A549 (cell line): ENCODE data around the gene NMRAL1. TPM values are rescaled to one million over a fixed set of nuclear protein-coding genes. Genes with fewer than 3 reads are reported as not detected.

Experiments used
- BCL3 ChIP-seq: fragments of >200 bp; sonication (Bioruptor Twin); formaldehyde crosslinking; IDR thresholded peaks from 3 replicates; pipeline ENCODE4 v1.6.1; 2016
- EHF ChIP-seq: fragments of 250-450 bp; sonication (Bioruptor Pico); IDR thresholded peaks from 2 replicates; pipeline ENCODE4 v1.5.0; 2020; ENCODE audit warnings: mild to moderate bottlenecking
- FOXS1 ChIP-seq: fragments of 250-450 bp; sonication (Bioruptor Pico); IDR thresholded peaks from 2 replicates; pipeline ENCODE4 v1.5.0; 2020; ENCODE audit warnings: mild to moderate bottlenecking, moderate library complexity
- HES2 ChIP-seq: fragments of >200 bp; sonication (Bioruptor Twin); formaldehyde crosslinking; IDR thresholded peaks from 2 replicates; pipeline ENCODE4 v1.6.1; 2016
- NPAS2 ChIP-seq: fragments of 250-450 bp; sonication (Bioruptor Pico); IDR thresholded peaks from 2 replicates; pipeline ENCODE4 v1.8.0; 2022; ENCODE audit warnings: mild to moderate bottlenecking, moderate library complexity, borderline replicate concordance
- RFX5 ChIP-seq: fragments of 450-650 bp; IDR thresholded peaks from 2 replicates; pipeline ENCODE4 v1.7.1; 2014; ENCODE audit warnings: antibody characterized with exemption, mild to moderate bottlenecking, moderate library complexity
- USF2 ChIP-seq: fragments of 450-650 bp; IDR thresholded peaks from 2 replicates; pipeline ENCODE4 v1.6.1; 2014; ENCODE audit warnings: antibody characterized with exemption
- polyA plus RNA-seq, 4 experiments: library from polyadenylated mRNA; depleted of rRNA in 3 of 4; stranded (reverse); fragments of >200 nt; fragmentation: RNase III in 1 of 4; extraction: RNeasy Plus Mini Kit Qiagen cat#74134 plus additional on column Dnase treatment in 1 of 4; gene quantifications; 2 replicates in 3 of 4; 3 replicates in 1 of 4; pipeline ENCODE4 v1.2.3, GENCODE V29; 2011 to 2017
- small RNA-seq, 6 experiments: library from RNA; depleted of rRNA; stranded (forward); fragments of <200 nt; gene quantifications; one replicate each; pipeline ENCODE3, GENCODE V24; 2012

The NMRAL1 gene
- polyA plus RNA-seq, 2 of the 4 experiments (the other 2 are of a cell fraction) = 36.4 to 48.8 TPM

- TF ChIP-seq EHF (CRISPR knock-in tag) = no peak
- TF ChIP-seq FOXS1 (CRISPR knock-in tag) = no peak
- no peak for TF ChIP-seq RFX5
- no peak for TF ChIP-seq USF2
- no peak for TF ChIP-seq HES2
- no peak for TF ChIP-seq NPAS2
- TF ChIP-seq BCL3 = no peak
- TF ChIP-seq, all 56 proteins: peak for 0
Measured at GRCh38 chr16:4412159-4412558, 62.3 kb downstream of the NMRAL1 start (continued).

Small RNA genes lying within 50 kb of the gene (small RNA-seq; reads per million reads assigned to genes)
- 0 reads per million in 6 experiments for gene AC012676.2

Other genes starting within 250 kb of the NMRAL1 start
- gene SRL, start 232.5 kb downstream of the NMRAL1 start, polyA plus RNA-seq (2011; rRNA removed) = not detected in 2 replicates
- gene SRL, start 232.5 kb downstream of the NMRAL1 start, polyA plus RNA-seq (2017; fragmentation: RNase III; extraction: RNeasy Plus Mini Kit Qiagen cat#74134 plus additional on column Dnase treatment) = 0.03 to 0.05 TPM (median 0.03 TPM) in 3 replicates
- gene TFAP4, start 201.6 kb downstream of the NMRAL1 start, polyA plus RNA-seq (2011; rRNA removed) = 7.0 and 7.2 TPM in 2 replicates
- gene TFAP4, start 201.6 kb downstream of the NMRAL1 start, polyA plus RNA-seq (2017; fragmentation: RNase III; extraction: RNeasy Plus Mini Kit Qiagen cat#74134 plus additional on column Dnase treatment) = 13.6 to 15.7 TPM (median 14.7 TPM) in 3 replicates
- 5.5 and 6.8 TPM in 2 replicates for gene GLIS2, start 158.6 kb downstream of the NMRAL1 start, polyA plus RNA-seq (2011; rRNA removed)
- gene GLIS2, start 158.6 kb downstream of the NMRAL1 start, polyA plus RNA-seq (2017; fragmentation: RNase III; extraction: RNeasy Plus Mini Kit Qiagen cat#74134 plus additional on column Dnase treatment) = 15.8 to 19.5 TPM (median 16.3 TPM) in 3 replicates
- gene PAM16, start 123.3 kb downstream of the NMRAL1 start, polyA plus RNA-seq (2011; rRNA removed) = 42.5 and 55.1 TPM in 2 replicates
- gene PAM16, start 123.3 kb downstream of the NMRAL1 start, polyA plus RNA-seq (2017; fragmentation: RNase III; extraction: RNeasy Plus Mini Kit Qiagen cat#74134 plus additional on column Dnase treatment) = 58.7 to 64.3 TPM (median 59.1 TPM) in 3 replicates
- gene VASN, start 102.8 kb downstream of the NMRAL1 start, polyA plus RNA-seq (2011; rRNA removed) = 2.0 and 2.3 TPM in 2 replicates
- gene VASN, start 102.8 kb downstream of the NMRAL1 start, polyA plus RNA-seq (2017; fragmentation: RNase III; extraction: RNeasy Plus Mini Kit Qiagen cat#74134 plus additional on column Dnase treatment) = 4.0 to 4.7 TPM (median 4.2 TPM) in 3 replicates
- gene CORO7, start 58.0 kb downstream of the NMRAL1 start, polyA plus RNA-seq (2011; rRNA removed) = 5.7 and 6.0 TPM in 2 replicates
- 11.1 to 12.6 TPM (median 11.9 TPM) in 3 replicates for gene CORO7, start 58.0 kb downstream of the NMRAL1 start, polyA plus RNA-seq (2017; fragmentation: RNase III; extraction: RNeasy Plus Mini Kit Qiagen cat#74134 plus additional on column Dnase treatment)
- 70.9 and 77.2 TPM in 2 replicates for gene DNAJA3, start 48.8 kb downstream of the NMRAL1 start, polyA plus RNA-seq (2011; rRNA removed)
- gene DNAJA3, start 48.8 kb downstream of the NMRAL1 start, polyA plus RNA-seq (2017; fragmentation: RNase III; extraction: RNeasy Plus Mini Kit Qiagen cat#74134 plus additional on column Dnase treatment) = 64.6 to 71.6 TPM (median 66.0 TPM) in 3 replicates
- gene HMOX2, start 1.8 kb upstream of the NMRAL1 start, polyA plus RNA-seq (2011; rRNA removed) = 35.4 and 37.3 TPM in 2 replicates
- 47.7 to 49.6 TPM (median 49.5 TPM) in 3 replicates for gene HMOX2, start 1.8 kb upstream of the NMRAL1 start, polyA plus RNA-seq (2017; fragmentation: RNase III; extraction: RNeasy Plus Mini Kit Qiagen cat#74134 plus additional on column Dnase treatment)
- 3.7 and 4.4 TPM in 2 replicates for gene CDIP1, start 64.1 kb upstream of the NMRAL1 start, polyA plus RNA-seq (2011; rRNA removed)
- gene CDIP1, start 64.1 kb upstream of the NMRAL1 start, polyA plus RNA-seq (2017; fragmentation: RNase III; extraction: RNeasy Plus Mini Kit Qiagen cat#74134 plus additional on column Dnase treatment) = 7.8 to 8.4 TPM (median 8.3 TPM) in 3 replicates
- 0.03 TPM in 1 of 2 replicates, not detected in the other for gene C16orf96, start 81.7 kb upstream of the NMRAL1 start, polyA plus RNA-seq (2011; rRNA removed)
- 0.01 to 0.03 TPM in 2 of 3 replicates, not detected in the other for gene C16orf96, start 81.7 kb upstream of the NMRAL1 start, polyA plus RNA-seq (2017; fragmentation: RNase III; extraction: RNeasy Plus Mini Kit Qiagen cat#74134 plus additional on column Dnase treatment)
- gene UBALD1, start 140.3 kb upstream of the NMRAL1 start, polyA plus RNA-seq (2011; rRNA removed) = 10.0 and 10.2 TPM in 2 replicates
- gene UBALD1, start 140.3 kb upstream of the NMRAL1 start, polyA plus RNA-seq (2017; fragmentation: RNase III; extraction: RNeasy Plus Mini Kit Qiagen cat#74134 plus additional on column Dnase treatment) = 33.2 to 36.6 TPM (median 34.1 TPM) in 3 replicates
- 4.3 and 8.2 TPM in 2 replicates for gene MGRN1, start 150.2 kb upstream of the NMRAL1 start, polyA plus RNA-seq (2011; rRNA removed)
- gene MGRN1, start 150.2 kb upstream of the NMRAL1 start, polyA plus RNA-seq (2017; fragmentation: RNase III; extraction: RNeasy Plus Mini Kit Qiagen cat#74134 plus additional on column Dnase treatment) = 28.2 to 30.6 TPM (median 29.9 TPM) in 3 replicates
- gene NUDT16L1, start 218.9 kb upstream of the NMRAL1 start, polyA plus RNA-seq (2011; rRNA removed) = 15.5 and 16.8 TPM in 2 replicates
- 21.8 to 24.4 TPM (median 22.9 TPM) in 3 replicates for gene NUDT16L1, start 218.9 kb upstream of the NMRAL1 start, polyA plus RNA-seq (2017; fragmentation: RNase III; extraction: RNeasy Plus Mini Kit Qiagen cat#74134 plus additional on column Dnase treatment)